Epithelial cell of esophagus (primary cell): ENCODE data around the gene S100B.

Source experiments
- DNase-seq: peaks from one replicate; pipeline ENCODE4 v3.0.0; 2010; ENCODE audit warnings: low read depth
- H3K4me3 ChIP-seq: 2 replicates; pipeline ENCODE4 v1.5.1; 2011; ENCODE audit warnings: mild to moderate bottlenecking, low read length, control low read depth
- CTCF ChIP-seq: IDR thresholded peaks from 2 replicates; pipeline ENCODE4 v1.5.1; 2011; ENCODE audit warnings: low read depth, mild to moderate bottlenecking, low read length, control low read depth, inconsistent platforms; ENCODE audit not compliant: insufficient read depth; ENCODE audit errors: missing control alignments

Gene S100B

GRCh38 chr21:46551636-46552241 lies 53.1 kb downstream of the S100B start:
- TF ChIP-seq CTCF: no peak
- no peak for DNase-seq
- no peak overlapping the region for H3K4me3 ChIP-seq

DNA sequence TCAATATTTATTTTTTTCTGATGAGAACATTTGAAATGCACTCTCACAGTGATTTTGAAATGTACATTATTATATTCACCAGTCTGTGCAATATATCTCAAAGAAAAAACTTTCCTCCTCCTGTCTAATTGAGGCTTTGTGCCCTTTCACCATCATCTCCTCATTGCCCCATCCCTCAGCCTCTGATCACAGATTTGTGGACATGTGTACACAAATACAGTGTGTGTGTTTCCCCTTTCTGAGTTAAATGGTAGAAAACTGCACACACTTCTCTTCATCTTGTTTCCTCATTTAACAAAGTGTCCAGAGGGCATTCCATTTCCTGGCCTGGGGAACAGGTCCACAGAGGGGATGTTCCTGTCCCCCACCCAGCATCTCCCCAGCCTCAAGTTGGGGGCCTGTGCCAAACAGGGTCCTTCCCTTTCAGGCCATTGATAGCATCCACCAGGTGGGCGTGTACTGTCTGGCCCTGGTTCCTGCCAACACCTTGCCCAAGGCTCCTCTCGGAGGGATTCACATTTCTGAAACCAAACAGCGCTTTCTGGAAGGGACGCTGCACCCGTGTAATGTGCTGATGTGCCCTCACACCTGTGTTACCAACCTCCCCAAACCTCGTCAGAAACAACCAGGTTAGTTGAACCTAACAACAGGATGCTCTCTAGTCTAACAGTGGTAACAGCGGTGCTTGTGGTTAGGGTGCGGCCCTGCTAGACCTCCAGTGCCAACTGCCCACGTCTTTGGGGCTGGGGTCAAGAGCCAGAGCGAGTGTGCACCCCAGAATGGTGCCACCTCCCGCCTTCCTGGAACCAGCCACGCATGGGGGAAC lies 54.6 kb downstream of the S100B start:
- DNase-seq: no peak
- no peak for TF ChIP-seq CTCF
- H3K4me3 ChIP-seq: no peak overlapping the region

- no peak for DNase-seq
- no peak overlapping the region for H3K4me3 ChIP-seq
- no peak for TF ChIP-seq CTCF
These were observed 55.2 kb downstream of the S100B start for GRCh38 chr21:46549650-46550049.
